K562 treated with DMSO at 1 percent for 48 hours (cell line): ENCODE data around the gene PHLDA3. TPM values are rescaled to one million over a fixed set of nuclear protein-coding genes. Genes with fewer than 3 reads are reported as not detected.

Experiments
- total RNA-seq: library from RNA; unstranded; fragments of 300-600 nt; gene quantifications from 2 replicates; pipeline ENCODE4 v1.2.3, GENCODE V29; 2022; ENCODE audit warnings: low replicate concordance; ENCODE audit errors: extremely low read depth

PHLDA3 gene
- not detected in 2 replicates for total RNA-seq

DNA sequence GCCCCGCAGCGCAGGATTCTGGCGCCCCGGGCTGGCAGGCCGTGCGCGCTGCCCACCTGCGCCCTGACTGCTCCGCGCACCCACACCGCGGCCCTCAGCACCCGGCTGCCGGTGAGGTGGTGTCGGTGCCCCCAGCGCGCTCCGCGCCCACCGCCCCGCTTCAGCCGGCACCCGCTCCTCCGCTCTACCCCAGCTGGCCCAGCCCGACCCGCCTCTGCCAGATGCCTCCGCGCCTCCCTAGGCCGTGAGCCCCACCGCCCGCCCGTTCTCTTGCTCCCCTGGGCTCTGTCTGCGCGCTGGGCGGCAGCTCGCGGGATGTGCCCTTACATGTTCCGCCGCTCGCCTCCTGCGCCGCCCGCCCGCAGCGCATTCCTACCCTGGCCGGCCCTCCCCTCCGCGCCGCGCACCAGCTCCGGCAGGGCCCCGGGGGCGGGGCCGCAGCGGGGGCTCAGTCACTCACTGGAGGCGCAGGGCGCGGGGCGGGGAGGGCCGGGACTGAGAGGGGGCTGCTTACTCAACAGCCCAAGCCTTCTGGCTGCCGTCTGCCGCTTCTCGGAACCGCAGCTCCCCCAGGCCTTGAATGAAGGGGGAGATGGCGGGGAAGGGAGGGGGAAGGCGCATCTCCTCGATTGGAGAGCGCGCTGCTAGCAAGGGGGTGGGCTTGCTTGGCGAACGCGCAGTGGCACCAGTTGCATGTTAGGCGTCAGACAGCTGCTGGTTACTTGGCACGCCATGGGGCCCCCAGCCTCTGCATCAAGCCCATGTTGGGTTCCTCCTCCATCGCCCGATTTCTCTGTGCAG, at the start of gene PHLDA3:
Gene PHLDA3, minus strand, starts transcription at position 345 of the 801 bp plus-strand sequence. CDS start 402 bp downstream, outside the sequence.

DNA sequence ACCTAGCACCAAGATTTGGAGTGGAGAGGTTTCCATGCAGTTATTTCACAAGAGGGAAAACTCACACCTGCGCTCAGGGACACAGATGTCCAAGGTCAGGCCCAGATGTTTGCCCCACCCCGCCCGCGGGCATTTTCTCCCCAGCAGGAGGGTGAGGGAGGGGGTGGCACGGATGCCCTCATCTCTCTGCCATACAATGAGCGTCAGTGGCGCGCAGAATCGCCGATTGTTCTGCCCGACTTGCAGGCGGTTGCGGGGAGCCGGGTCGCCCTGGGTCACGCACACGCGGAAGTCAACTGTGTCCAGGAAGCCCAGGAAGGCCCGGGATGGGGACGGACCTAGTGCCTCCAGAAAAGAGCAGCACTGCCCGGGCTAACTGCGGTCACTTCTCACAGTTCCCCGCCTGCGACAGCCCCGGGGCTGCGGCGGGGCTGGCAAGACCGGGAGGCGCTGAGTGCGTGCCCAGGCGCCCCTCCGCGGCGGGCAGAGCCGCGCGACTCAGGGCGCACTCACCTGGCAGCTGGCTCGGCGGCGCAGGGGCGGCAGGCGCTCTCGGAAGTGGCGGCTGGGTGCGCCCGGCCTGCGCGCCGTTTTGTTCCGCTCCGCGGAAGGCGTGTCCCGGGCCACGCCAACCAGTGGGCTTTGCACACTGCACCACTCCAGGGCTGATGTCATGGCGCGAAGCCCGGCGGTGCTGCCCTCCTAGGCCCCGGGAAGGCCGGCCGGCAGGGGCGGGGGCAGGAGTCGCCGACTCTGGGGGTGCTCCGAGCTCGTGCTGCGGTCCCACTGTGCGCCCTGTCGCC, 37.8 kb upstream of the PHLDA3 start, which contains the start of gene CSRP1:
Gene CSRP1, minus strand, starts transcription at position 567 of the 803 bp plus-strand sequence. CDS start 10,820 bp downstream, outside the sequence.

Other genes with a start within 250 kb of the PHLDA3 start
- not detected in 2 replicates for gene PKP1, start 185.7 kb downstream of the PHLDA3 start, total RNA-seq
- gene TNNT2, start 91.5 kb downstream of the PHLDA3 start, total RNA-seq, result not detected in 2 replicates
- gene LAD1, start 69.9 kb downstream of the PHLDA3 start, total RNA-seq, result not detected in 2 replicates
- not detected in 2 replicates for gene TNNI1, start 47.5 kb downstream of the PHLDA3 start, total RNA-seq
- not detected in 2 replicates for gene CSRP1, start 37.9 kb upstream of the PHLDA3 start, total RNA-seq
- not detected in 2 replicates for gene NAV1, start 69.9 kb upstream of the PHLDA3 start, total RNA-seq